HEK293 (cell line): ENCODE results near the gene PDPK1.
A peak's percentile ranks its signal among the peaks of the same experiment; 100 is the strongest.

Source experiments
- CTCF ChIA-PET: fragments of 350-600 bp; formaldehyde crosslinking; extraction: SDS; loops from one replicate; lab custom pipeline; 2021; ENCODE audit warnings: antibody characterized with exemption; lab: Yijun Ruan, JAX
- POLR2A ChIA-PET: fragments of 300-600 bp; formaldehyde crosslinking; extraction: SDS; loops from one replicate; lab custom pipeline; 2020; ENCODE audit warnings: antibody characterized with exemption, inconsistent platforms; lab: Yijun Ruan, JAX
- H3K27ac ChIP-seq: fragments of 200-500 bp; sonication (Bioruptor generic); 2 replicates; pipeline ENCODE4 v1.5.1; 2014; ENCODE audit warnings: low read depth, low read length, control low read depth, inconsistent platforms; ENCODE audit errors: extremely low read depth
- H3K36me3 ChIP-seq, 2 experiments: fragments of 200-500 bp in 1 of 2; sonication (Bioruptor generic) in 1 of 2; 1 replicate in 1 of 2; 2 replicates in 1 of 2; pipeline ENCODE4 v1.5.1; 2014 to 2017; ENCODE audit warnings: inconsistent platforms in 2 of 2, low read length in 2 of 2; ENCODE audit not compliant: control insufficient read depth in 2 of 2, insufficient read depth in 1 of 2
- H3K4me1 ChIP-seq: fragments of 200-500 bp; sonication (Bioruptor generic); 2 replicates; pipeline ENCODE4 v1.5.1; 2014; ENCODE audit warnings: mild to moderate bottlenecking, low read length, inconsistent platforms; ENCODE audit not compliant: control insufficient read depth, insufficient read depth
- H3K4me3 ChIP-seq: 2 replicates; pipeline ENCODE4 v1.5.1; 2011; ENCODE audit warnings: low read depth, mild to moderate bottlenecking, control low read depth, low read length, moderate library complexity
- H3K9me3 ChIP-seq: fragments of 200-500 bp; sonication (Bioruptor generic); 2 replicates; pipeline ENCODE4 v1.5.1; 2014; ENCODE audit warnings: low read depth, low read length, inconsistent platforms; ENCODE audit not compliant: control insufficient read depth, insufficient read depth
- ATF2 ChIP-seq: fragments of 450-650 bp; formaldehyde crosslinking; IDR thresholded peaks from 2 replicates; pipeline ENCODE4 v1.5.1; 2016; ENCODE audit warnings: missing biosample characterization, missing genetic modification characterization, low read depth
- GLI4 ChIP-seq: fragments of 450-650 bp; formaldehyde crosslinking; IDR thresholded peaks from 2 replicates; pipeline ENCODE4 v1.5.1; 2016; ENCODE audit warnings: missing biosample characterization, missing genetic modification characterization
- IKZF3 ChIP-seq: fragments of 450-650 bp; IDR thresholded peaks from 2 replicates; pipeline ENCODE4 v1.5.0; 2018; ENCODE audit warnings: missing biosample characterization, mild to moderate bottlenecking, missing genetic modification characterization, moderate library complexity
- INSM2 ChIP-seq: fragments of 450-650 bp; formaldehyde crosslinking; IDR thresholded peaks from 2 replicates; pipeline ENCODE4 v1.5.1; 2016; ENCODE audit warnings: missing biosample characterization, missing genetic modification characterization
- KLF1 ChIP-seq: fragments of 450-650 bp; formaldehyde crosslinking; IDR thresholded peaks from 2 replicates; pipeline ENCODE4 v1.5.1; 2016; ENCODE audit warnings: missing biosample characterization, missing genetic modification characterization
- KLF10 ChIP-seq: fragments of 450-650 bp; IDR thresholded peaks from 2 replicates; pipeline ENCODE4 v1.5.1; 2018; ENCODE audit warnings: missing biosample characterization, mild to moderate bottlenecking, missing genetic modification characterization
- KLF7 ChIP-seq: fragments of 450-650 bp; formaldehyde crosslinking; IDR thresholded peaks from 2 replicates; pipeline ENCODE4 v1.5.1; 2016; ENCODE audit warnings: missing biosample characterization, missing genetic modification characterization, borderline replicate concordance
- KLF8 ChIP-seq: fragments of 450-650 bp; formaldehyde crosslinking; IDR thresholded peaks from 2 replicates; pipeline ENCODE4 v1.5.1; 2016; ENCODE audit warnings: missing biosample characterization, missing genetic modification characterization
- PATZ1 ChIP-seq: fragments of 450-650 bp; formaldehyde crosslinking; IDR thresholded peaks from 2 replicates; pipeline ENCODE4 v1.5.1; 2016; ENCODE audit warnings: missing biosample characterization, missing genetic modification characterization
- PBX3 ChIP-seq: sonication (generic); formaldehyde crosslinking; IDR thresholded peaks from 2 replicates; pipeline ENCODE4 v1.8.1; 2022; ENCODE audit warnings: mild to moderate bottlenecking, moderate library complexity, missing genetic modification reagents
- SALL2 ChIP-seq: fragments of 450-650 bp; formaldehyde crosslinking; IDR thresholded peaks from 2 replicates; pipeline ENCODE4 v1.5.0; 2017; ENCODE audit warnings: missing biosample characterization, mild to moderate bottlenecking, missing genetic modification characterization, borderline replicate concordance
- SCRT2 ChIP-seq: fragments of 450-650 bp; formaldehyde crosslinking; IDR thresholded peaks from 2 replicates; pipeline ENCODE4 v1.5.1; 2016; ENCODE audit warnings: missing biosample characterization, missing genetic modification characterization
- SP2 ChIP-seq: fragments of 450-650 bp; formaldehyde crosslinking; IDR thresholded peaks from 2 replicates; pipeline ENCODE4 v1.5.1; 2016; ENCODE audit warnings: missing biosample characterization, missing genetic modification characterization
- SP3 ChIP-seq: fragments of 450-650 bp; formaldehyde crosslinking; IDR thresholded peaks from 2 replicates; pipeline ENCODE4 v1.5.1; 2016; ENCODE audit warnings: missing biosample characterization, missing genetic modification characterization
- ZBTB10 ChIP-seq: fragments of 450-650 bp; formaldehyde crosslinking; IDR thresholded peaks from 2 replicates; pipeline ENCODE4 v1.5.1; 2016; ENCODE audit warnings: missing biosample characterization, missing genetic modification characterization
- ZBTB8A ChIP-seq: fragments of 450-650 bp; formaldehyde crosslinking; IDR thresholded peaks from 2 replicates; pipeline ENCODE4 v1.5.1; 2016; ENCODE audit warnings: missing biosample characterization, missing genetic modification characterization
- ZFHX2 ChIP-seq: fragments of 450-650 bp; formaldehyde crosslinking; conservative IDR thresholded peaks from 2 replicates; pipeline ENCODE4 v1.5.1; 2016; ENCODE audit warnings: missing biosample characterization, missing genetic modification characterization
- ZNF239 ChIP-seq: fragments of 450-650 bp; formaldehyde crosslinking; IDR thresholded peaks from 2 replicates; pipeline ENCODE4 v1.5.1; 2016; ENCODE audit warnings: missing biosample characterization, missing genetic modification characterization
- ZNF266 ChIP-seq: fragments of 450-650 bp; formaldehyde crosslinking; IDR thresholded peaks from 2 replicates; pipeline ENCODE4 v1.5.1; 2016; ENCODE audit warnings: missing biosample characterization, missing genetic modification characterization, low read depth
- ZNF335 ChIP-seq: fragments of 450-650 bp; formaldehyde crosslinking; conservative IDR thresholded peaks from 2 replicates; pipeline ENCODE4 v1.5.1; 2016; ENCODE audit warnings: missing biosample characterization, missing genetic modification characterization
- ZNF398 ChIP-seq: fragments of 450-650 bp; formaldehyde crosslinking; IDR thresholded peaks from 2 replicates; pipeline ENCODE4 v1.5.1; 2017; ENCODE audit warnings: missing biosample characterization, missing genetic modification characterization
- ZNF610 ChIP-seq: fragments of 450-650 bp; formaldehyde crosslinking; IDR thresholded peaks from 2 replicates; pipeline ENCODE4 v1.5.1; 2016; ENCODE audit warnings: missing biosample characterization, missing genetic modification characterization, borderline replicate concordance
- ZNF629 ChIP-seq: fragments of 450-650 bp; formaldehyde crosslinking; IDR thresholded peaks from 2 replicates; pipeline ENCODE4 v1.5.1; 2017; ENCODE audit warnings: missing biosample characterization, missing genetic modification characterization
- ZNF660 ChIP-seq: fragments of 450-650 bp; IDR thresholded peaks from 2 replicates; pipeline ENCODE4 v1.5.1; 2018; ENCODE audit warnings: missing biosample characterization, mild to moderate bottlenecking, missing genetic modification characterization

PDPK1 gene

GRCh38 chr16:2531696-2532493, 5.9 kb upstream of the PDPK1 start:
- H3K4me3 ChIP-seq, result peak overlapping the region; percentile 44
- peak overlapping the region; percentile 28; the same call in 1 of the 2 replicates for H3K27ac ChIP-seq
- H3K9me3 ChIP-seq, result no peaks in the 10 kb centered on the region
- POLR2A ChIA-PET, result interaction anchor here (0.8 to 3.6 kb wide), 6 partner anchors 12 to 377 kb away, joined by 3 to 25 read pairs (median 3); partner anchors contain the start of genes AMDHD2, DNASE1L2, TBC1D24 and TRAF7
- peaks cover 0 to 41% of the 10 kb centered on the region in 2 experiments; a peak in 1 of 3 replicates for H3K36me3 ChIP-seq
- H3K4me1 ChIP-seq, result peaks cover 3% of the 10 kb centered on the region; the same call in 1 of the 2 replicates
- CTCF ChIA-PET, result no interaction called here
- TF ChIP-seq KLF1 (tag by site-specific recombination) (peak; percentile 75; the same call in 1 of the 2 replicates), SP2 (tag by site-specific recombination) (peak; percentile 96), SALL2 (tag by site-specific recombination) (no peak), SCRT2 (tag by site-specific recombination) (peak; percentile 97), ZNF335 (tag by site-specific recombination) (peak; percentile 86), INSM2 (tag by site-specific recombination) (peak; percentile 68), ZBTB10 (peak; percentile 94), SP3 (tag by site-specific recombination) (peak; percentile 86), ATF2 (tag by site-specific recombination) (0 out of 2 replicates have a peak, but pooled peaks have one; percentile 24), KLF8 (tag by site-specific recombination) (peak; percentile 14), PBX3 (CRISPR knock-in tag) (peak; percentile 41; the same call in 1 of the 2 replicates), PATZ1 (tag by site-specific recombination) (peak; percentile 88), ZNF660 (tag by site-specific recombination) (peak; percentile 64; the same call in 1 of the 2 replicates), ZBTB8A (tag by site-specific recombination) (peak; percentile 93), ZFHX2 (tag by site-specific recombination) (peak; percentile 4), IKZF3 (tag by site-specific recombination) (peak; percentile 34; the same call in 1 of the 2 replicates), KLF7 (tag by site-specific recombination) (0 out of 2 replicates have a peak, but pooled peaks have one; percentile 45), ZNF266 (tag by site-specific recombination) (no peak), KLF10 (tag by site-specific recombination) (peak; percentile 97), GLI4 (tag by site-specific recombination) (0 out of 2 replicates have a peak, but pooled peaks have one; percentile 16), ZNF629 (tag by site-specific recombination) (peak; percentile 59), ZNF398 (tag by site-specific recombination) (peak; percentile 69), ZNF239 (tag by site-specific recombination) (no peak; the same call in 1 of the 2 replicates), ZNF610 (0 out of 2 replicates have a peak, but pooled peaks have one; percentile 50)
